GM19467 (cell line): ENCODE measurements around the gene PODXL.

Source experiments
- ATAC-seq: cut with Tn5 transposase; IDR thresholded peaks from one replicate; pipeline ENCODE4 v1.9.1; 2021; ENCODE audit warnings: mild to moderate bottlenecking, moderate library complexity; ENCODE audit not compliant: unreplicated experiment

Gene PODXL

DNA sequence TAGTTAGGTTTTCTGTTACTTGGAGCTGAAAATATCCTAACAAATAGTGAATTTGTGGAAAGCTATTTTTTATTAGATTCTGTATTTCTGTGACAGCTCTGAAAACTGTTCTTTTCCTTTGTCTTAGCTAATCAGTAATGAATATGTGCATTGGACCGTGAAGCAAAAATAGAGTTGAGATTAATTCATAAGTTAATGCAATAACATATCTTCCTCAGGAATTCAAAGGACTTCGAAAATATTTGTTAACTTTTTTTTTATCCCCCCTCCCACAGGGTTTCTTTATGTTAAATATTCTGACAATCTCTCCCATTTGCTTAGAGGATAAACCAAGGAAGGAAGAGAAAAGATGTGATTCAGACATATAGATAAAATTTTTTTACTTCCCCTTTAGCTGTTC lies 101.4 kb downstream of the PODXL start:
- ATAC-seq: no peak

DNA sequence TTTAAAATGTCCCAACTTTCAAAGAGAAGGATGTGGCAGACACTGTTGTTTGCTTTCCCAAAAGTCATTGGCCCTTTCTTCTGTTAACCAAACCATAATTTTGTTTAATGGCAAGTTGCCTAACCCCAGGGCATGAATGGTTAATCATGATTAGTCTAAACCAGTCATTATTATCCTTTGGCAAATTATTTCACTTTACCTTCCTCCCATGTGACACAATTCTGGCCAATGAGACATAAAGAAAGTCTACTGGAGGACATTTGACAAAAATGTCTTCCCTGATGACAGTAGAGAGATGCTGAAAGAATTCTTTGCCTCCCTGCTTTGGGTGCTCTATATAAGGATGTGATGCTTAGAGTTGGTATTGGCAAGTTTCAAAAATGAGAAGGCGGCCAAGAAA lies 101.9 kb downstream of the PODXL start:
- ATAC-seq: no peak
